HepG2 (cell line): ENCODE data around the gene ABCC9. TPM values are rescaled to one million over a fixed set of nuclear protein-coding genes. Genes with fewer than 3 reads are reported as not detected.

Experiments
- ATAC-seq: fragments of 200-7000 bp; cut with Tn5 transposase; 3 replicates; pipeline ENCODE4 v1.9.1; 2020; ENCODE audit warnings: mild to moderate bottlenecking, moderate library complexity
- BruUV-seq: library from RNA; stranded (reverse); fragments of 400-500 nt; replicated peaks from 2 replicates; lab custom pipeline; 2021; lab: Mats Ljungman, UMichigan
- CTCF ChIA-PET: fragments of 300-600 bp; formaldehyde crosslinking; extraction: SDS; loops from one replicate; lab custom pipeline; 2021; ENCODE audit warnings: low total read pairs, inconsistent platforms, low intra/inter-chr PET ratio; lab: Yijun Ruan, JAX
- POLR2A ChIA-PET: fragments of 350-600 bp; sonication (Branson Sonifier 250); formaldehyde crosslinking; loops from one replicate; lab custom pipeline; 2020; ENCODE audit warnings: antibody characterized with exemption, inconsistent platforms; lab: Yijun Ruan, JAX
- DNase-seq: peaks from one replicate; pipeline ENCODE4 v3.0.0-alpha.2; 2015; ENCODE audit warnings: low spot score
- FAIRE-seq: peaks from 3 replicates; lab custom pipeline; 2011; peaks lifted over from hg19 to GRCh38; lab: Jason Lieb, UNC
- H2AFZ ChIP-seq: one replicate; pipeline ENCODE4 v1.6.1; 2011; ENCODE audit warnings: low read length, inconsistent platforms
- H3K27ac ChIP-seq: fragments of 300-600 bp; 3 replicates; pipeline ENCODE4 v1.8.0; 2011; ENCODE audit warnings: mixed run types, mild to moderate bottlenecking, mixed read lengths, low read length, inconsistent platforms; ENCODE audit not compliant: insufficient read depth; ENCODE audit errors: extremely low read length
- H3K27me3 ChIP-seq, 2 experiments: fragments of 200-600 bp in 1 of 2; 2 replicates in 1 of 2; 3 replicates in 1 of 2; pipeline versions ENCODE4 v1.6.0 to v1.8.0; 2011; ENCODE audit warnings: low read length in 2 of 2, mild to moderate bottlenecking in 2 of 2, moderate library complexity in 2 of 2, inconsistent platforms in 1 of 2; ENCODE audit not compliant: insufficient read depth in 2 of 2, control insufficient read depth in 1 of 2
- H3K36me3 ChIP-seq, 2 experiments: fragments of 200-600 bp in 1 of 2; replicated peaks in 1 of 2; 2 replicates in 1 of 2; 3 replicates in 1 of 2; pipeline versions ENCODE4 v1.5.1 to v1.8.0; 2011; ENCODE audit warnings: low read length in 2 of 2, inconsistent platforms in 1 of 2; ENCODE audit not compliant: insufficient read depth in 2 of 2, control insufficient read depth in 1 of 2
- H3K4me1 ChIP-seq: 2 replicates; pipeline ENCODE4 v1.5.1; 2012; ENCODE audit warnings: low read length, inconsistent platforms; ENCODE audit not compliant: insufficient read depth
- H3K4me2 ChIP-seq: 2 replicates; pipeline ENCODE4 v1.6.0; 2011; ENCODE audit warnings: low read depth, low read length, inconsistent platforms
- H3K4me3 ChIP-seq, 3 experiments: fragments of 200-600 bp in 1 of 3; sonication (generic), shearing (Covaris generic) in 1 of 3; replicated peaks in 1 of 3; 2 replicates each; pipeline ENCODE4 v1.5.1; 2011 to 2016; ENCODE audit warnings: low read length in 3 of 3, inconsistent platforms in 2 of 3, low read depth in 2 of 3, mild to moderate bottlenecking in 2 of 3, control low read depth in 1 of 3, mixed read lengths in 1 of 3; ENCODE audit not compliant: insufficient read depth in 1 of 3
- H3K79me2 ChIP-seq: one replicate; pipeline ENCODE4 v1.6.1; 2011; ENCODE audit warnings: low read length, inconsistent platforms; ENCODE audit not compliant: insufficient read depth
- H3K9ac ChIP-seq: 2 replicates; pipeline ENCODE4 v1.6.0; 2011; ENCODE audit warnings: mild to moderate bottlenecking, low read depth, low read length, inconsistent platforms; ENCODE audit not compliant: insufficient read depth
- H3K9me3 ChIP-seq: 2 replicates; pipeline ENCODE4 v1.5.1; 2012; ENCODE audit warnings: mild to moderate bottlenecking, low read length
- H4K20me1 ChIP-seq: 2 replicates; pipeline ENCODE4 v1.6.0; 2011; ENCODE audit warnings: inconsistent platforms, mild to moderate bottlenecking, low read length, moderate library complexity; ENCODE audit not compliant: insufficient read depth
- KIAA2018 ChIP-seq: sonication (generic); formaldehyde crosslinking; IDR thresholded peaks from 2 replicates; pipeline ENCODE4 v1.5.0; 2020; ENCODE audit warnings: mild to moderate bottlenecking, missing genetic modification reagents, borderline replicate concordance
- TCF7 ChIP-seq: sonication (generic); IDR thresholded peaks from 2 replicates; pipeline ENCODE4 v1.6.1; 2016; ENCODE audit warnings: antibody characterized with exemption, low read depth
- ZBTB7A ChIP-seq: sonication (generic); formaldehyde crosslinking; IDR thresholded peaks from 2 replicates; pipeline ENCODE4 v1.8.0; 2022; ENCODE audit warnings: mild to moderate bottlenecking, missing genetic modification reagents
- ZNF124 ChIP-seq: sonication (generic); formaldehyde crosslinking; IDR thresholded peaks from 2 replicates; pipeline ENCODE4 v1.4.0; 2020; ENCODE audit warnings: missing genetic modification reagents
- ZNF569 ChIP-seq: sonication (generic); formaldehyde crosslinking; IDR thresholded peaks from 2 replicates; pipeline ENCODE4 v1.5.0; 2020; ENCODE audit warnings: mild to moderate bottlenecking, missing genetic modification reagents, moderate library complexity, borderline replicate concordance
- ZNF891 ChIP-seq: sonication (generic); formaldehyde crosslinking; IDR thresholded peaks from 2 replicates; pipeline ENCODE4 v1.5.0; 2020; ENCODE audit warnings: mild to moderate bottlenecking, missing genetic modification reagents
- WGBS: methylation state at CpG from one replicate; pipeline ENCODE4 v1.1.6; 2017; ENCODE audit warnings: low lambda C conversion rate; 5-methylcytosine and 5-hydroxymethylcytosine counted together
- in situ Hi-C: cut with HindIII; loops from 2 replicates; pipeline ENCODE4 v1.10.0; 2017; ENCODE audit warnings: low pct_unique_long_range_greater_than_20kb; ENCODE audit not compliant: extremely low pct_ligation_motif_present
- intact Hi-C: fragments of 100-400 bp; cut with micrococcal nuclease; formaldehyde crosslinking; loops from one replicate; pipeline ENCODE4 v1.10.0; 2022; ENCODE audit not compliant: unreplicated experiment
- polyA plus RNA-seq, 8 experiments: library from polyadenylated mRNA; depleted of rRNA in 3 of 8; stranded (reverse) in 7 of 8; unstranded in 1 of 8; fragments of >200 nt; fragmentation: Illumina TruSeq in 4 of 8; extraction: Trizol in 4 of 8; gene quantifications; 2 replicates each; pipeline versions ENCODE4 v1.2.1 to v1.2.3, GENCODE V29; 2011 to 2016; ENCODE audit warnings: low read depth in 4 of 8, missing spikeins in 1 of 8, mixed read lengths in 1 of 8; ENCODE audit not compliant: insufficient read depth in 1 of 8
- total RNA-seq, 5 experiments: library from RNA; depleted of rRNA; stranded (reverse); fragments of >200 nt; fragmentation: Illumina TruSeq; extraction: Trizol; gene quantifications; 2 replicates each; pipeline ENCODE4 v1.2.3, GENCODE V29; 2016; ENCODE audit warnings: low read depth in 1 of 5

ABCC9 gene
- total and polyA plus RNA-seq, 2 of the 13 experiments (the other 11 are each of a cell fraction or from before 2014, with no cell fraction given): not detected

- Histone ChIP-seq H3K27ac (no peak overlapping the region), H3K27me3 (no peaks in the 10 kb centered on the region), H4K20me1 (no peaks in the 10 kb centered on the region), H2AFZ (no peak overlapping the region), H3K9ac (no peak overlapping the region), H3K4me1 (no peaks in the 10 kb centered on the region), H3K4me2 (no peak overlapping the region), H3K9me3 (peaks cover 4% of the 10 kb centered on the region; the same call in 1 of the 2 replicates), H3K4me3 (no peak overlapping the region), H3K36me3 (no peaks in the 10 kb centered on the region), H3K79me2 (no peaks in the 10 kb centered on the region)
- intact Hi-C loops: no loop called here
- CTCF ChIA-PET: no interaction called here
- TF ChIP-seq ZNF124 (CRISPR knock-in tag) (no peak), TCF7 (no peak), ZBTB7A (no peak), ZNF569 (CRISPR knock-in tag) (no peak)
- no TSS peak for BruUV-seq
- in situ Hi-C loops: no loop called here
- 39% methylated on average over 2 of the region's 2 CpGs for WGBS
- POLR2A ChIA-PET: no interaction called here
- ATAC-seq (no peak), DNase-seq (no peak), FAIRE-seq (no peak)
Observed at GRCh38 chr12:21860534-21860933, 80.7 kb downstream of the ABCC9 start.

- Histone ChIP-seq H3K4me1 (no peaks in the 10 kb centered on the region), H3K36me3 (no peaks in the 10 kb centered on the region), H3K4me3 (no peak overlapping the region), H3K9ac (no peak overlapping the region), H3K79me2 (no peaks in the 10 kb centered on the region), H3K27me3 (no peaks in the 10 kb centered on the region), H2AFZ (no peak overlapping the region), H3K27ac (no peak overlapping the region), H3K9me3 (peaks cover 4% of the 10 kb centered on the region; the same call in 1 of the 2 replicates), H3K4me2 (no peak overlapping the region), H4K20me1 (no peaks in the 10 kb centered on the region)
- no TSS peak for BruUV-seq
- DNase-seq (no peak), FAIRE-seq (no peak), ATAC-seq (no peak)
- POLR2A ChIA-PET: no interaction called here
- CTCF ChIA-PET: no interaction called here
- WGBS: 0% methylated on average over 4 of the region's 4 CpGs
- intact Hi-C loops (no loop called here), in situ Hi-C loops (no loop called here)
- TF ChIP-seq ZNF891 (CRISPR knock-in tag) (no peak), KIAA2018 (CRISPR knock-in tag) (no peak)
Observed at GRCh38 chr12:21860128-21860527, 81.1 kb downstream of the ABCC9 start.
